SU-DHL-6 (cell line): ENCODE measurements around the gene PLA2G5.

Experiments used
- H2AFZ ChIP-seq: fragments of 200-600 bp; sonication (generic); 2 replicates; pipeline ENCODE4 v1.6.1; 2014; ENCODE audit warnings: low read depth, mild to moderate bottlenecking, moderate library complexity, mixed read lengths, antibody characterized with exemption, low read length; ENCODE audit not compliant: severe bottlenecking
- H3F3A ChIP-seq: fragments of 200-600 bp; shearing (Covaris generic); 2 replicates; pipeline ENCODE4 v1.6.0; 2016; ENCODE audit warnings: antibody characterized with exemption, mild to moderate bottlenecking; ENCODE audit not compliant: insufficient read depth
- H3K27ac ChIP-seq: fragments of 200-600 bp; sonication (generic); 2 replicates; pipeline ENCODE4 v1.5.1; 2016; ENCODE audit warnings: low read depth, mild to moderate bottlenecking, low read length, moderate library complexity, mixed read lengths
- H3K27me3 ChIP-seq: fragments of 200-600 bp; sonication (generic), shearing (Covaris generic); 2 replicates; pipeline ENCODE4 v1.6.0; 2014; ENCODE audit warnings: mild to moderate bottlenecking, low read length
- H3K36me3 ChIP-seq: fragments of 200-600 bp; sonication (generic); 2 replicates; pipeline ENCODE4 v1.6.1; 2014; ENCODE audit warnings: mild to moderate bottlenecking, low read length, mixed read lengths
- H3K4me2 ChIP-seq: fragments of 300-600, 200-600 bp; shearing (Covaris generic), sonication (generic); 2 replicates; pipeline ENCODE4 v1.6.0; 2014; ENCODE audit warnings: low read length, low read depth, mild to moderate bottlenecking; ENCODE audit not compliant: poor library complexity, severe bottlenecking
- H3K4me3 ChIP-seq: fragments of 200-600 bp; sonication (generic); 2 replicates; pipeline ENCODE4 v1.5.1; 2014; ENCODE audit warnings: antibody characterized with exemption, low read length, mild to moderate bottlenecking, mixed read lengths; ENCODE audit not compliant: insufficient read depth, poor library complexity, severe bottlenecking
- H3K79me2 ChIP-seq: fragments of 200-600 bp; sonication (generic); 2 replicates; pipeline ENCODE4 v1.6.1; 2014; ENCODE audit warnings: mild to moderate bottlenecking, low read length, moderate library complexity; ENCODE audit not compliant: insufficient read depth
- H3K9ac ChIP-seq: fragments of 200-600 bp; sonication (generic); 2 replicates; pipeline ENCODE4 v1.7.0; 2014; ENCODE audit warnings: mild to moderate bottlenecking, low read length
- H3K9me2 ChIP-seq: fragments of 200-600 bp; sonication (generic); replicated peaks from 2 replicates; pipeline ENCODE4 v1.6.1; 2014; ENCODE audit warnings: low read length; ENCODE audit not compliant: insufficient read depth
- H3K9me3 ChIP-seq: fragments of 200-600 bp; sonication (generic); 2 replicates; pipeline ENCODE4 v1.6.1; 2014; ENCODE audit warnings: low read length, mixed read lengths; ENCODE audit not compliant: insufficient read depth
- H4K20me1 ChIP-seq: fragments of 200-600 bp; sonication (generic); 2 replicates; pipeline ENCODE4 v1.6.1; 2014; ENCODE audit warnings: low read depth, mild to moderate bottlenecking, antibody characterized with exemption, low read length, moderate library complexity, mixed read lengths
- EZH2phosphoT487 ChIP-seq: fragments of 200-600 bp; sonication (generic), shearing (Covaris generic); conservative IDR thresholded peaks from 2 replicates; pipeline ENCODE4 v1.6.1; 2018; ENCODE audit warnings: mild to moderate bottlenecking, antibody characterized with exemption, low read length, moderate library complexity, mixed read lengths
- TF ChIP-seq, protein P1 (sequence below): fragments of 200-600 bp; sonication (generic); IDR thresholded peaks from one replicate; pipeline ENCODE4 v1.5.1; 2017; ENCODE audit warnings: antibody characterized with exemption, mild to moderate bottlenecking, low read length, moderate library complexity; ENCODE audit not compliant: insufficient read depth, poor library complexity, severe bottlenecking

The PLA2G5 gene

DNA sequence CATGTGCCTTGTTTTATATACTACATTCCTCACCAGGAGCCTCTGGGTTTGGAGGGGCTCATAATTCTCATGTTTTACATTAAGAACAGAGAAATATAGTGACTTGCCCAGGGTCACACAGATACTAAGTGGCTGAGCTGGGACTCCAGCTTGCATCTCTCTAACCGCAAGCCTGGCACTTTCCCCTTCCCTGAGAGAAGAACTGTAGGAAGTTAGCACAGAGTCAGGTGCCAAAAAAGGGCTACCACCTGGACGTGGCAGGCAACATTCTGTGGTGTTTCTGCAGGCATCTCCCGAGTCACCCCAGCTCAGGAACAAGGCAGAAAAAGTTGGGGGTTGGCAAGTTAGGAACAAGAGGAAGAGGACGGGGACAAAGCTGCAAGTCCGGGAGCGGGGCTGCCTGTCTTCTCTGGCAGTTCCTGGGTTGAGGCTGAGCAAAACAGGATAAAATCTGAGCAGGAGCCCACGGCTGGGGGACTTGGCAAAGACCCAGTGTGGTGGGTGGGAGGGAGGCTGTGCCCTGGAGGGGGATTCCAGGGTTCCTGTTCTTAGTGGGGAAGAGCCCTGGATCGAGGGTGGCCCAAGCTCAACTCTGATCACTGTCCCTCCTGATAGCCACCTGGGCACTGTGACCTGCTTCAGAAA lies 9.8 kb downstream of the PLA2G5 start:
- Histone ChIP-seq H3K79me2 (no peaks in the 10 kb centered on the region), H3K9me3 (no peaks in the 10 kb centered on the region), H3K27ac (no peak overlapping the region), H4K20me1 (no peaks in the 10 kb centered on the region), H3K27me3 (no peaks in the 10 kb centered on the region), H3K4me2 (no peak overlapping the region), H3K9ac (no peak overlapping the region), H3K36me3 (no peaks in the 10 kb centered on the region), H3K9me2 (no peaks in the 10 kb centered on the region), H3F3A (no peaks in the 10 kb centered on the region), H3K4me3 (no peak overlapping the region), H2AFZ (no peak overlapping the region)
- TF ChIP-seq EZH2phosphoT487: no peak
- TF ChIP-seq, protein P1, sequence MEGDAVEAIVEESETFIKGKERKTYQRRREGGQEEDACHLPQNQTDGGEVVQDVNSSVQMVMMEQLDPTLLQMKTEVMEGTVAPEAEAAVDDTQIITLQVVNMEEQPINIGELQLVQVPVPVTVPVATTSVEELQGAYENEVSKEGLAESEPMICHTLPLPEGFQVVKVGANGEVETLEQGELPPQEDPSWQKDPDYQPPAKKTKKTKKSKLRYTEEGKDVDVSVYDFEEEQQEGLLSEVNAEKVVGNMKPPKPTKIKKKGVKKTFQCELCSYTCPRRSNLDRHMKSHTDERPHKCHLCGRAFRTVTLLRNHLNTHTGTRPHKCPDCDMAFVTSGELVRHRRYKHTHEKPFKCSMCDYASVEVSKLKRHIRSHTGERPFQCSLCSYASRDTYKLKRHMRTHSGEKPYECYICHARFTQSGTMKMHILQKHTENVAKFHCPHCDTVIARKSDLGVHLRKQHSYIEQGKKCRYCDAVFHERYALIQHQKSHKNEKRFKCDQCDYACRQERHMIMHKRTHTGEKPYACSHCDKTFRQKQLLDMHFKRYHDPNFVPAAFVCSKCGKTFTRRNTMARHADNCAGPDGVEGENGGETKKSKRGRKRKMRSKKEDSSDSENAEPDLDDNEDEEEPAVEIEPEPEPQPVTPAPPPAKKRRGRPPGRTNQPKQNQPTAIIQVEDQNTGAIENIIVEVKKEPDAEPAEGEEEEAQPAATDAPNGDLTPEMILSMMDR: no peak

DNA sequence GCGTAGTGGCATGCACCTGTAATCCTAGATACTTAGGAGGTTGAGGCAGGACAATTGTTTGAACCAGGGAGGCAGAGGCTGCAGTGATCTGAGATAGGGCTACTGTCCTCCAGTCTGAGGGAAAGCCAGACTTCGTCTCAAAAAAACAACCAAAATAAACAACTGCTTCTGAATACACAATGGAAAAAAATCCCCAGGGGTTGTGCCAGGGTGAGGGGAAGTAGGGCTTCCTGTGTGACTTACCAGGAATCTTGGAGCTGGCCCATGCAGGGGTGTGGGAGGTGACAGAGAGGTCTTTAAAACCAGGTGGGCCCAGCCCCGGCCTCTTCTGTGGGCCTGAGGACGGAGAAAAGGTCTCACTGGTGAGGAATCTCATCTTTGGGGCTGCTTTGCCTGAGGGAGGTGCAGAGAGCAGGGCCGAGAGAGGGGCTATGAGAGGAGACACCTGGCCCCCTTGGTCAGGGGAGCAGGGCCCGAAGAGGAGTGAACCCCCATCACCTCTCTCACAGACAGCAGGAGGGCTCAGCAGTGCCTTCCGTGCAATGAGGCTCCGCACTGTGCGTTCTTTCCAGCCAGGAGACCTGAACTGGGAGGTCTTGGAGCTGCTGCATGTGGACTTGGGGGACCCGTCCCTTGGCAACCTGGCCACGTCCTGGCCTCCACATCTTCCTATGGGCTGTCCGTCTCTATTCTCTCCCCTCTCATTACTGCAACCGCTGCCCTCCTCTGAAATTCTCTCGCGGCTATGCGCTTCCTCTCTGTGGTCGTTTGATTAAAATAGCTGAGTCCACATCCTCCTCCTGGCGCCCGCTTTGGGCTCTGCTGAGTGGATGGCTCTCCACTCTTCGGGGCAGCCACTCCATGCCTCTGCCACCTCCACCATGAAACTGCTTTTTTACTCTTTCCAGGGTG lies 10.7 kb downstream of the PLA2G5 start:
- no peak for TF ChIP-seq EZH2phosphoT487
- TF ChIP-seq, protein P1: no peak
- H3F3A ChIP-seq: no peaks in the 10 kb centered on the region
- H3K9me3 ChIP-seq: no peaks in the 10 kb centered on the region
- H4K20me1 ChIP-seq: no peaks in the 10 kb centered on the region
- H3K9me2 ChIP-seq: no peaks in the 10 kb centered on the region
- H2AFZ ChIP-seq: no peak overlapping the region
- H3K79me2 ChIP-seq: no peaks in the 10 kb centered on the region
- no peak overlapping the region for H3K4me2 ChIP-seq
- H3K27me3 ChIP-seq: no peaks in the 10 kb centered on the region
- no peak overlapping the region for H3K4me3 ChIP-seq
- H3K27ac ChIP-seq: no peak overlapping the region
- no peaks in the 10 kb centered on the region for H3K36me3 ChIP-seq
- H3K9ac ChIP-seq: no peak overlapping the region

DNA sequence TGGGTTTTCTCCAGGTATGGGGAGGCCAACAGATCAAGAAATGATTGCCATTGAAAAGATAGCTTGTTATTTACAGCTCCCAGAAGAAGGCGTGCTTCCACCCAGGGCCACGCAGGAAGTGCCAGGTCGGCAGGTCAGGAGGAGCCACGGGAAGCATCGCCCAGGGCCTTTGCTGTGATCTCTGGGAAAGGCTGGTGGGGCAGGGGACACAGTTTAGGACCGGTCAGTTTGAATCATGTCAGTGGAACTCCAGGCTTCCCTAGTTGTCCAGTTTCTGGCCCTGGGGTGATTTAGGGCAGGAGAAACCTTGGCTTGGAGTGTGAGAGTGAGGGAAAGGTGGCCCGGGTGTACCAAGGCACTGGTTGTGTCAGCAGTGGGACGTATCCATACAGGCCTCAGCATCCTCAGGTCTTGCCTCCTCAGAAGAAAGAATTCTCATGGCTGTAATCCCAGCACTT lies 11.4 kb downstream of the PLA2G5 start:
- no peak overlapping the region for H3K4me2 ChIP-seq
- no peak overlapping the region for H3K27ac ChIP-seq
- no peaks in the 10 kb centered on the region for H3K9me2 ChIP-seq
- TF ChIP-seq EZH2phosphoT487: no peak
- TF ChIP-seq, protein P1: no peak
- H3F3A ChIP-seq: no peaks in the 10 kb centered on the region
- no peaks in the 10 kb centered on the region for H3K36me3 ChIP-seq
- no peaks in the 10 kb centered on the region for H4K20me1 ChIP-seq
- H3K27me3 ChIP-seq: no peaks in the 10 kb centered on the region
- H3K4me3 ChIP-seq: no peak overlapping the region
- no peaks in the 10 kb centered on the region for H3K79me2 ChIP-seq
- no peak overlapping the region for H3K9ac ChIP-seq
- H2AFZ ChIP-seq: no peak overlapping the region
- H3K9me3 ChIP-seq: no peaks in the 10 kb centered on the region
